GM13977 (cell line): ENCODE results near the gene MRPL49.
"Not testable (repeated sequence)": the region's sequence is repeated elsewhere in the genome, so short reads cannot be mapped to it uniquely, and the experiment has no call there.

Experiments used
- DNase-seq: peaks from one replicate; pipeline ENCODE4 v3.0.0; 2012; ENCODE audit warnings: low spot score
- CTCF ChIP-seq: IDR thresholded peaks from 2 replicates; pipeline ENCODE4 v1.5.1; 2012; ENCODE audit warnings: mild to moderate bottlenecking, control low read depth; ENCODE audit not compliant: insufficient read depth; ENCODE audit errors: extremely low read depth, missing control alignments
- in situ Hi-C: fragments of 300-500 bp; cut with MboI; formaldehyde crosslinking; loops from one replicate; pipeline ENCODE4 v1.12.0; 2022; ENCODE audit warnings: low sequenced_read_pairs, low pct_unique_long_range_greater_than_20kb, mixed read lengths, inconsistent platforms; ENCODE audit not compliant: unreplicated experiment

The MRPL49 gene

GRCh38 chr11:65118097-65118837 is 3.9 kb upstream of the MRPL49 start:
- in situ Hi-C loops, result no loop called here
- no peak for TF ChIP-seq CTCF
- DNase-seq, result no peak

GRCh38 chr11:65118891-65119669 is 3.0 kb upstream of the MRPL49 start:
- DNase-seq, in situ Hi-C loops: not testable (repeated sequence)

- no peak for TF ChIP-seq CTCF
- no peak for DNase-seq
- in situ Hi-C loops, result no loop called here
Observed at GRCh38 chr11:65119670-65119995, 2.5 kb upstream of the MRPL49 start.

GRCh38 chr11:65120831-65121230 is 1.3 kb upstream of the MRPL49 start:
- DNase-seq, result no peak
- TF ChIP-seq CTCF, result no peak
- in situ Hi-C loops, result no loop called here

- no peak for TF ChIP-seq CTCF
- in situ Hi-C loops, result no loop called here
- DNase-seq, result no peak
Observed at GRCh38 chr11:65121447-65121864, 665 bp upstream of the MRPL49 start.

GRCh38 chr11:65124480-65125196 is 2.5 kb downstream of the MRPL49 start:
- TF ChIP-seq CTCF, result no peak
- no peak for DNase-seq
- in situ Hi-C loops, result no loop called here
